GM11168 (cell line): Measurements from ENCODE around the gene ZNF780A.
"Not testable (repeated sequence)": the region's sequence is repeated elsewhere in the genome, so short reads cannot be mapped to it uniquely, and the experiment has no call there.

ENCODE experiments used
- in situ Hi-C: fragments of 300-500 bp; cut with MboI; formaldehyde crosslinking; loops from one replicate; pipeline ENCODE4 v1.12.0; 2022; ENCODE audit warnings: low sequenced_read_pairs; ENCODE audit not compliant: unreplicated experiment

Gene ZNF780A

DNA sequence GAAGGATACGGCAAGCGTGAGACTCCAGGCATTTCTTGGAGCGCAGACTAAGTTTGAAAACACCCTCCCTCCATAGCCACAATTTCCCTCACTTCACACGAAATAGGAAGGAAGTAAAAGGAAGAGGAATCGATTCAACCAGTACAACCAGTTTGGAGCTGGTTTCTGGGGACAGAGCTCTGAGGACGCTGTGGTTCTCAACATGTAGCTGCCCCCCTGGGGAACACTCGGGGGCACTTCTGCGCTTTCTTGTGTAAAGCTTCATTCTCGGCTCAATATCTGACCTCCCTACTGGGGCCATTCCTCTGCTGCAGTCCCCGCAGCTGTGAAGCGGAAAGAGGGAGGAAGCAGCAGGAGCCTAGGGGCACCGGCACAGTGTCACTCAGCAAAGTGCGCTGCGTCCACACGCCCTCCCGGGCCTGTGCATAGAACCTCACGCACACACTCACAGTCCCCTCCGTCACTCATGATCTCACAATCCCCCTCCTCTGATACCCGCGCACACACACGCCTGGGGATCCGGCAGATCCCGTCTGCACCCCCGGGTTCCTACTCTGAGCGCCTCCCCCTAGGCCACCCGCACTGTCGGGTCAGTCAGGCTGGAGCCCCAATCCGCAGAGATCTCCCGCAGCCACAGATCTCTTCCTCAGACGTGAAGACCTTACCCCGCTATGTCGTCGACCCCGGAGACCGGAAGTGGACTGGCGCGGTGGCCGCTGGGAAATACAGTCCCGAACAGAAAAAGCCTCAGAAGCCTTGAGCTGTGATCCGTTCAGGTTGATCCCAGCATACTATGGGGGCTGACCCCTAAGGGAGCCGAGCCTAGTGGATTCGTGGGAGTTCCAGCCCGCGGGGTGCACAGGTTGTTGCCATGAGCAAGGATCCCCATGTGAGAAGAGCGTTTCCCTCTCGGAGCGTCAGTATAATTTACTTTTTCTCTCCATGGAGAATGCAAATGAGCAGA lies at the start of gene ZNF780A:
Gene ZNF780A, minus strand, starts transcription at position 703 of the 964 bp plus-strand sequence. CDS start 6,190 bp downstream, outside the sequence.
- in situ Hi-C loops: no loop called here

DNA sequence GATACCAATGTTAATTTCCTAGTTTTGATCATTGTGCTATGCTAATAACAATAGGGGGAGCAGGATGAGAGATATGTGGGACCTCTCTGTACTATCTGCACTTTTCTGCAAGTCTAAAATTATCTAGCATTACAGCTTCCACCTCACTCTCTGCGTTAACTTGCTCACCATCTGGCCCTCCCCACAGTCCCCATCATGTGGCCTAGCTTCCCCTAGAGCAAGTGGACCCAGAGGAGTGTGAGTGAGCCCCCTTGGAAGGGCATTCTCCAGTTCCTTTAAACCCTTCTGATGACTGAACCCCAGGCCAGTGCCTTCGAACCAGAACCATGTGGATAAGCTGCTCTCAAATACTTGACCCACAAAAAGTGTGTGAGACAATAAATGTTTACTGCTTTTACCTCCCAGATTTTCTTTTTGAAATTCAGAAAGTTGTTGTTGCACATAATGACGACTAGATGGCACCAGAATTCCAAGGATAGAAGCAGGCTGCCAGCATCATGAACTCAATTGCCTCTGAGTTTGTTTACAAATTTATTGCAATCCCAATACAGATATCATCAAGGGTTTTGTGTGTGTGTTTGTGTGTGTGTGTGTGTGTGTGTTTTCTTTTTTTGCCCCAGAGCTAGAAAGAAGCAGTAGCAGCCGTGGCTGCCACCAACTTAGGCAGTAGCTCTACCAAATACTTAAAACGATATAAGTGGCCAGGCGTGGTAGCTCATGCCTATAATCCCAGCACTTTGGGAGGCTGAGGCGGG lies 49.0 kb upstream of the ZNF780A start:
- in situ Hi-C loops: loop anchor here (5.0 kb wide), 1 partner anchor 83 kb away; no protein-coding TSS in a partner anchor

DNA sequence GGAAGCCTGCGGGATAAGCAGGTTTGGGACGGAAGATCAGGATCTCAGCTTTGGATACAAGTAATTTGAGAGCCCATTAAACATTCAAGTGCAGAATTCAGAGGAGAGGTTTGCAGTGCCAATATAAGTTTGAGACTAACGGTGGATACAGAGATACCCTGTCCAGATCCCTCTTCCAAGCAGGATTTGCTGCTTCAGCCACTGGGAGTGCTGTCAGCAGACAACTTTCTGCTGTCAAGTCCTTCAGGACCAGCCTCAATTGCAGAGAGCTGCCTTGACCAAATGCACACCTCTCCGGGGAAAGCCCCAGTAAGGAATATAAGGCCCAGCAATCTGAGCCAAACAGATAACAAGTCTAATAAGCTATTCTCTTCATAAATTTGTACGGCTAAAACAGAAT lies 46.1 kb upstream of the ZNF780A start:
- in situ Hi-C loops: no loop called here

DNA sequence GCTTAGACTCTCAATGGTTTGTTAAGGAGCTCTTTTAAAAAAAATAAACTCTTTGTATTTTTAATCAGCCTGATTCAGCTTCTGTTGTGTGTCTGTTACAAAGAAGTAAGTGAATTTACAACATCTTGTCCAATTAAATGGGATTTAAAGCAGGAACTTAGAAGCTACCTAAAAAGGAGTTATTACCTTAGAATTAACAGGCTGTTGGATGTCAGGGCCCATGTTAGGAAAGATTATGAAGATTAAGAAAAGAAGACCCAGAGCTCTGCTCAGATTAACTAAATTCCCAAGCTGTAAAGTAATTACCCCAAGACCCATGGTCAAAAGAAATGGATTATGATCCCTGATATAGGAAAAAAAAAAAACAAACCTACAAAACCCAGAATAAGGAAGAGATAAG lies 44.1 kb upstream of the ZNF780A start:
- in situ Hi-C loops: no loop called here

DNA sequence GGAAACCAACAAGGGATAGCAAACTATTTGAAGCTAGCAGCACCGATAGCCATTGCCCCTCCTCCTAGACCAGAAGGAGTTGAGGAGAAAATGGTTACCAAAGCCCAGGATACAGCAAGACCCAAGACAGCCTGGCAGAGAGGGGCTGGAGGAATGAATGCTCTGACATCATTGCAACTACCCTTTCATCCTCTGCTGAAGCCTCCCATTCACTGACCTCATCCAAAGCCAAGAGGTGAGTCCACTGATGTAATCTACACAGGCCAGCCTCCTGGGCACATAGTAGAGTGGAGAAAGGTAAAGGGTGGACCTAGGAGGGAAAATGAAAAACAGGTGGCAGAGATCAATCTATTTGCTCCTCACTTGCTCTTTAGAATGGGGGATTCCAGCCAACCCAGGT lies 42.7 kb upstream of the ZNF780A start:
- in situ Hi-C loops: no loop called here

DNA sequence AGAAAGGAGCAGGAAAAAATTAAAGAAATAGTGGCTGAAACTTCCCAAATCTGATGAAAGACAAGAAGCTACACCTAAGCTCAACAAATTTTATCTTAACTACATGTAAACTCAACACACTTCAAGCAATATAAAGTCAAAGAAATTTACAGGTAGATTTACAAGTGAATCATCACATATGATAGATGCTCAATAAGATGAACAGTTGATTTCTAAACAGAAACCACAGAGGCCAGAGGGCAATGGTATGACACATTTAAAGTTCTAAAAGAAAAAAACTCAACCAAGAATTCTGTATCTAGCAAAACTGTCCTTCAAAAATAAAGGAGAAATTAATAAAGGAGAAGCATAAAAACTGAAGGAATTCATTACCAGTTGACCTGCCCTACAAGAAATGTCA lies 39.3 kb upstream of the ZNF780A start:
- in situ Hi-C loops: no loop called here

DNA sequence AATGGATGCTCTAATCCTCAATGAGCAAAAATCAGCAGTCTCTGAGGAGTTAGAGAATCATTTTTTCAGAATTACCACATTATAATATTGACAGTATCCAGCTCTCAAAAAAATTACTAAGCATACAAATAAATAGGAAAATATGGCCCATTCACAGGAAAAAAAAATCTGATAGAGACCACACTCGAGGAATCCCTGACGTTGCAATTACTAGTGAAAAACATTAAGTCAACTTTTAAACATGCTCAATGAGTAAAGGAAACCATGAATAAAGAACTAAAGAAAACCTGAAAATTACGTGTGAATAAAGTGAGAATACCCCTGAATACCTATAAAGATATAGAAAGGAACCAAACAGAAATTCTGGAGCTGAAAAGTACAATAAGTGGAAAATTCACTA lies 38.7 kb upstream of the ZNF780A start:
- in situ Hi-C loops: no loop called here

DNA sequence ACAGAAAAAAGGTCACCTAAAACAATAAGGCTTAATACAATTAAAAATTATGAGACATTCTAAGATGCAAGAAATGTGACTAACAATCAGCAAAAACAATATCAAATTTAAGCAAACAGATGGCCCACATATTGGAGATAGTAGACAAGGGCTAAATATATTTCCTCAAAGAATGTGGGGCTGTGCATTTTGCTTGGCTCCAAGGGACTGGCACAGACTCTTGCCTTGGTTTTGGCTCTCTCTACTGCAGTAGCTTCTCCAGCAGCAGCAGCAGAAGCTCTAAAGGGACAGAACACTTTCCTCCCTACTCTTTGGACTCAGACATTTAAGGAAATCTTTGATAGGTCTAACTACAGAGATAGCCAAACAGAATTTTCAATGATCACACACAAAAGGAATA lies 38.2 kb upstream of the ZNF780A start:
- in situ Hi-C loops: no loop called here

DNA sequence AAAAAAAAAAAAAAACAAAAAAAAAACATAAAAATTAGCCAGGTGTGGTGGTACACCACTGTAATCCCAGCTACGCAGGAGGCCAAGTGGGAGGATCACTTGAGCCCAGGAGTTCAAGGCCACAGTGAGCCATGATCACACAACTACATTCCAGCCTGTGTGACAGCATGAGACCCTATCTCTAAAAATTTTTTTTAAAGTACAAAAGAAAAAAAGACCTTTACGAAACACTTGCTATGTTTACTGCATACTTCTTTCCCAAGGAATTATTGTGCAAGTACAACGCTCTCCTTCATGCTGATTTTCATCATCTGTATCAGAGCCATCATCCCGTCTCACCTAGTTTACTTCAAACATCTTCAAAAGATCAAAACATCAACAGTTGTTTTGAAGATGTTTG lies 28.6 kb upstream of the ZNF780A start:
- in situ Hi-C loops: no loop called here

DNA sequence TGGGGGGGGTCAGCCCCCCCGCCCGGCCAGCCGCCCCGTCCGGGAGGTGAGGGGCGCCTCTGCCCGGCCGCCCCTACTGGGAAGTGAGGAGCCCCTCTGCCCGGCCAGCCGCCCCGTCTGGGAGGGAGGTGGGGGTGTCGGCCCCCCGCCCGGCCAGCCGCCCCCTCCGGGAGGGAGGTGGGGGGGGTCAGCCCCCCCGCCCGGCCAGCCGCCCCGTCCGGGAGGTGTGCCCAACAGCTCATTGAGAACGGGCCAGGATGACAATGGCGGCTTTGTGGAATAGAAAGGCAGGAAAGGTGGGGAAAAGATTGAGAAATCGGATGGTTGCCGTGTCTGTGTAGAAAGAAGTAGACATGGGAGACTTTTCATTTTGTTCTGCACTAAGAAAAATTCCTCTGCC lies 27.9 kb upstream of the ZNF780A start:
- in situ Hi-C loops: not testable (repeated sequence)

DNA sequence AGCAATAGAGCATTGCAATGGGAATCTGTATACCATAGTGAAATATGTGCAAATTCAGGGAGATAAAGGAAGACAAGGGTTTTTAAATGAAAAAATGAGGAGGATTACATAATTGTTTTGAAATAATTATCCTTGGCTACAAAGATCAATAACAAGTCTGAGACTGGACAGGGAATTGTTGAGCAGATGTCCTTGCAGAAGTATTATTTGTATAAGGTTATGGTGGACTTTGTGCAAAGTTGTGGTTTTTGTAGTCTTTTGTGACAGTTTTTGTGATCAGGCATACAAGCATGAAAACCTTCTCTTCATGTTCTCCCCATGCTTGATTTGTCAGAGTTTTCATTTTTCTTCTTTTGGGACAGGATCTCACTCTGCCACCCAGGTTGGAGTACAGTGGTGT lies 25.3 kb upstream of the ZNF780A start:
- in situ Hi-C loops: no loop called here

DNA sequence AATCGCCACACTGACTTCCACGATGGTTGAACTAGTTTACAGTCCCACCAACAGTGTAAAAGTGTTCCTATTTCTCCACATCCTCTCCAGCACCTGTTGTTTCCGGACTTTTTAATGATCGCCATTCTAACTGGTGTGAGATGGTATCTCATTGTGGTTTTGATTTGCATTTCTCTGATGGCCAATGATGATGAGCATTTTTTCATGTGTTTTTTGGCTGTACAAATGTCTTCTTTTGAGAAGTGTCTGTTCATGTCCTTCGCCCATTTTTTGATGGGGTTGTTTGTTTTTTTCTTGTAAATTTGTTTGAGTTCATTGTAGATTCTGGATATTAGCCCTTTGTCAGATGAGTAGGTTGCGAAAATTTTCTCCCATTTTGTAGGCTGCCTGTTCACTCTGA lies 23.4 kb upstream of the ZNF780A start:
- in situ Hi-C loops: not testable (repeated sequence)

DNA sequence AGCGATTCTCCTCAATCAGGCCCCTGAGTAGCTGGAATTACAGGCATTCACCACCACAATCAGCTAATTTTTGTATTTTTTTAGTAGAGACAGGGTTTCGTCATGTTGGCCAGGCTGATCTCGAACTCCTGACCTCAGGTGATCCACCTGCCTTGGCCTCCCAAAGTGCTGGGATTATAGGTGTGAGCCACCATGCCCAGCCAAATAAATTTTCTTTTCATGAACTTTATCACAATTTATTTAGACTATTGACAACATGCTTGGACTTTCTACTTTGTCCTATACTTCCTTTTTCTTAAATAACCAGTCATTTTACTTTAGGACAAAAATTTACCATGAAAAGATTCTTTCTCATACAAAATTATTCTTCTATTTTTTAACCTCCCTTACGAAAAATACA lies 21.5 kb upstream of the ZNF780A start:
- in situ Hi-C loops: not testable (repeated sequence)

DNA sequence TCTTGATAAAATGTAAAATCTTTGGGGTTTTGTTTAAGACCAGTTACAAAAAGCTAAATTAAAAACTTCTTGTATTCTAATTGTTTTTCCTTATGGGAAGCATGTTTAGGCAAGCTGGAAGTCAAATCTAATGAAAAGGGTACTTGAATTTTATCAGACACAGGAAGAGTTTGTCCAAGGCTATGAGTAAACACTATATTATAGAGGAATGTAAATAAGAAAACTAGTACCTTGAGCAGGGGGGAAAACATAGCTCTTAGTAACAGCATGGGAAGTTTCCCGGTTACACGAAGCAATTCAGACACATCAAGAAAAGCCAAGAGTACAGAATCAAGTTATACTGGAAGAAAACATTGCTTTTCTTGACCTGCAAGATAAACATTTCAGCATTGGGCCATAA lies 19.8 kb upstream of the ZNF780A start:
- in situ Hi-C loops: no loop called here

DNA sequence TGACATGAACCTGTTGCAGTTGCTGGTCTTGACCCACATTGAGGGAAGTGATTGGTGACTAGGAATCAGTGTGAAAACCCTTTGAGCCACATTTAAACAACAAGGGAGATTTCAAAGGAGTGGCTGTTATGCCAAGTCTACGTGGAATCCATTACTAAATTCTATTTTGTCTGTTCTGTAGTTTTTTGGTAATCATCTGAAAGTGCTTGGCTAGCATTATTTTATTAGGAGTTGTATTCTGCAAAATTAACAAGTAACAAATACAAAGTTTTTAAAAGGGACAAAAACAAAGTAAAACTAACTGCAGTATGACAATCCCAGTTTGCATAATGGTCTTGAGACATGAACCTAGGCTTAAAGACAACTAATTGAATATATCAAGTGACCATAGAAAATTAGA lies 14.0 kb upstream of the ZNF780A start:
- in situ Hi-C loops: no loop called here

DNA sequence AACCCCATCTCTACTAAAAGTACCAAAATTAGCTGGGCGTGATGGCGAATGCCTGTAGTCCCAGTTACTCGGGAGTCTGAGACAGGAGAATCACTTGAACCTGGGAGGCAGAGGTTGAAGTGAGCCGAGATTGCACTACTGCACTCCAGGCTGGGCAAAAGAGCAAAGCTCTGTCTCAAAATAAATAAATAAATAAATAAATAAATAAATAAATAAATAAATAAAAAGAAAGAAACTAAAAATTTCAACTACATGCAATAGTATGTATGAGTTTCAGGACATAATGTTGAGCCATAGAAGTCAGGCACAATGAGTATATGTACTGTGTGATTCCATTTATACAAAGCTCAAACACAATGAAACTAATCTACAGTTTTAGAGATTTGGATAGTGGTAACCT lies 12.9 kb upstream of the ZNF780A start:
- in situ Hi-C loops: no loop called here

DNA sequence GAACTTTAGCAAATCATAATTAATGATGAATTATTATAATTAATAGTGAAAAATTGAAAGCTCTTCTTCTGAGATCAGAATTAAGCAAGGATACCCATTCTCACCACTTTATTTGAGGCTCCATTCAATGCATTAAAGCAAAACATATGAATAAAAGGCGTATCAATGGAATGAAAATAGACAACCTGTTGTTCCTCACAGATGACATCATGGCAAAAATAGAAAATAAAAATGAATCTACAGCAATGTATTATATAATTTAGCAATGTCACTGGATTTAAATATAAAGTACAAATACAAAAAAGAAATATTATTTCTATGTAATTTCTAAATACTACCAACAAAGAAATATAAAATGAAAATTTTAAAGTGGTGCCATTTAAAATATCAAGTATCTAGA lies 11.1 kb upstream of the ZNF780A start:
- in situ Hi-C loops: no loop called here

DNA sequence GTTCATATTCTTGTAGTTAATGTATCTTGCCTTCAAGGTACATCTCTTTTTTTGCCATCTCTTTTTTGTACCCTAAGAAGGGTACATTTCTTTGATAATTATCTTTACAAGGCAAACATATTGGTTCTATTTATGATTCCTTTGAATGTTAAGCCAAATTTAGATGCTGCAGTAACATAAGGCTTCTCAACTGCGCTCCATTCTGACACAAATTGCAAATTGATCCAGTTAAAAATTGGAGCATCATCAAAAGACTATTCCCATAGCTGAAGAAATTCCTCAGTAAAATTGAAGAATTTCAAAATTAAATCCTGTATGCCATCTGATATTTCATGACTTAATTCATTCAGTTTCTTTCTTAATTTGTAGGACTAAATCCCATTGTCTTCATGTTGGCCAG lies 2.7 kb upstream of the ZNF780A start:
- in situ Hi-C loops: no loop called here

DNA sequence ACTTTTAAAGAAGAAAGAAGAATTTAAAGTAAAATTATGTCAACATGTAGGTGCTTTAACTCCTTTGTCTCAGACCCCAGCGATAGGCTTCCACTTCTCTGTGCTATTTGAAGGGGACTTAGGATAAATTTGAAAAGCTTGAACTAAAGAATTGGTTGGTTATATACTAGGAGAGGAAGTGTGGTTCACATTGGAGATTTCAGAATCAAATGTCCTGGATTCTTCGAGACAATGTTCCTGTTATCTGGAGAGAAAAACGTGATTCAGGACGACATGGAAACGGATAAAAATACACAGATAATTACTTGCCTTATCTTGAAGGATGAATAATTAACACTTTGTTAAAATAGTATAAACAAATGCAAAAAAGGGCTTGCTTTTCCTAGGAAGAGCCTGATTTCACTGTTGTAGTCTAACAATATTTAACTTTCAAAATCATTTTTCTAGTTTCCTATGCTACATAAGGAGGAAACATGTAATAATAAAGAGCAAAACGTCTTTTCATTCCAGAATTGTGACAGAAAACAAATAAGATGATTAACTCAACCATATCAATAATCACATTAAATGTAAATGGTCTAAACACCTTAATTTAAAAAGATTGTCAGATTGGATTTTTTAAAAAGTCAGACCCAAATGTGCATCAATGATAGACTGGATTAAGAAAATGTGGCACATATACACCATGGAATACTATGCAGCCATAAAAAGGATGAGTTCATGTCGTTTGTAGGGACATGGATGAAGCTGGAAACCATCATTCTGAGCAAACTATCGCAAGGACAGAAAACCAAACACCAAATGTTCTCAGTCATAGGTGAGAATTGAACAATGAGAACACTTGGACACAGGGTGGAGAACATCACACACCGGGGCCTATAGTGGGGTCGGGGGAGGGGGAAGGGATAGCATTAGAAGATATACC lies 724 bp upstream of the ZNF780A start:
- in situ Hi-C loops: no loop called here

DNA sequence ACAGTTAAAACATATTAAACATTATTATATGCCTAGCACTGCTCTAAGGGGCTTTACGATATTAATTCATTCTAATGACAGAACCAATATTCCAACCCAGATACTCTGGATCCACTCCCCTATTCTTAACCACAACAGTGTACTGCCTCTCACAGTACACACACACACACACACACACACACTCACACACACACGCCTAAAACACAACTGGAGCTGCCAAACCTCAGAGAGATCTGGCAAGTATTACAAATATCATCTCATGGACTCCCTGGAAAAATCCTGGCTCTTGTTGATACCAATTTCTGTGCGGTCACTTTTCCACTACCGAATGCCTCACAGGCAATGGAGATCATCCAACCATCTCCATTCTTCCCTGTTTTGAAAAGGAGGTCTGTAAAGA lies 1.3 kb downstream of the ZNF780A start:
- in situ Hi-C loops: no loop called here
